Fibroblast of lung (primary cell): ENCODE results near the gene EPS8L3.

ENCODE experiments used
- EZH2 ChIP-seq: IDR thresholded peaks from 2 replicates; pipeline ENCODE4 v1.5.1; 2012; ENCODE audit warnings: low read length, control low read depth, mild to moderate bottlenecking; ENCODE audit errors: missing control alignments
- TF ChIP-seq, protein P1 (sequence below), 2 donors: IDR thresholded peaks in 1 of 2; conservative IDR thresholded peaks in 1 of 2; 1 replicate in 1 of 2; 2 replicates in 1 of 2; pipeline ENCODE4 v1.5.1; 2011 to 2012; ENCODE audit warnings: low read length in 2 of 2, control low read depth in 1 of 2, inconsistent platforms in 1 of 2, low read depth in 1 of 2, mild to moderate bottlenecking in 1 of 2

DNA sequence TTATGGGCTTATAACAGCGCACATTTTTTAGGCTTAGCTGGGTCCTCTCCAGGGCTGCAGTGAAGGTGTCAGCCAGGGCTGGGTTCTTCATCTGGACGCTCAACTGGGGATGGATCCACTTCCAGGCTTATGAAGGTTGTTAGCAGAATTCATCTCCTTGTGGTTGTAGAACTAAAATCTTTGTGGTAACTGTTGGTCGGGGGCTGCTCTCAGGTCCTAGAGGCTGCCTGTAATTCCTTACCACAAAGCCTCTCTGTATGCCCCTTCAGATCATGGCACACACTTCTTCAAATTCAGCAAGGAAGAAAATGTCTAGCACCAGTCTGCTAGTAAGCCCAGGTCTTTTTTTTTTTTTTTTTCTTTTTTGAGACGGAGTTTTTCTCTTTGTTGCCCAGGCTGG lies 40.9 kb upstream of the EPS8L3 start:
- TF ChIP-seq, protein P1, sequence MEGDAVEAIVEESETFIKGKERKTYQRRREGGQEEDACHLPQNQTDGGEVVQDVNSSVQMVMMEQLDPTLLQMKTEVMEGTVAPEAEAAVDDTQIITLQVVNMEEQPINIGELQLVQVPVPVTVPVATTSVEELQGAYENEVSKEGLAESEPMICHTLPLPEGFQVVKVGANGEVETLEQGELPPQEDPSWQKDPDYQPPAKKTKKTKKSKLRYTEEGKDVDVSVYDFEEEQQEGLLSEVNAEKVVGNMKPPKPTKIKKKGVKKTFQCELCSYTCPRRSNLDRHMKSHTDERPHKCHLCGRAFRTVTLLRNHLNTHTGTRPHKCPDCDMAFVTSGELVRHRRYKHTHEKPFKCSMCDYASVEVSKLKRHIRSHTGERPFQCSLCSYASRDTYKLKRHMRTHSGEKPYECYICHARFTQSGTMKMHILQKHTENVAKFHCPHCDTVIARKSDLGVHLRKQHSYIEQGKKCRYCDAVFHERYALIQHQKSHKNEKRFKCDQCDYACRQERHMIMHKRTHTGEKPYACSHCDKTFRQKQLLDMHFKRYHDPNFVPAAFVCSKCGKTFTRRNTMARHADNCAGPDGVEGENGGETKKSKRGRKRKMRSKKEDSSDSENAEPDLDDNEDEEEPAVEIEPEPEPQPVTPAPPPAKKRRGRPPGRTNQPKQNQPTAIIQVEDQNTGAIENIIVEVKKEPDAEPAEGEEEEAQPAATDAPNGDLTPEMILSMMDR (conservative IDR thresholded peaks at IDR 0.05 in 1 of 2, IDR thresholded peaks at IDR 0.05 in 1 of 2; ENCODE audit: low read depth in 1 of 2, low read length in 2 of 2): no peak
- TF ChIP-seq EZH2: no peak
